Vagina (tissue), 2 donors: Measurements from ENCODE around the gene HNRNPUL2. TPM values are rescaled to one million over a fixed set of nuclear protein-coding genes. Genes with fewer than 3 reads are reported as not detected.
A peak's percentile ranks its signal among the peaks of the same experiment; 100 is the strongest.
"Not testable (repeated sequence)": the region's sequence is repeated elsewhere in the genome, so short reads cannot be mapped to it uniquely, and the experiment has no call there.

Source experiments
- DNase-seq, 2 donors: peaks; one replicate each; pipeline ENCODE4 v3.0.0-alpha.2; 2017; ENCODE audit errors: extremely low spot score in 2 of 2
- H3K27ac ChIP-seq: fragments of 200-600 bp; sonication (generic); one replicate; pipeline ENCODE4 v1.5.1; 2019
- H3K27me3 ChIP-seq: fragments of 200-600 bp; sonication (generic); one replicate; pipeline ENCODE4 v1.5.1; 2019
- H3K36me3 ChIP-seq, 2 donors: fragments of 200-600 bp; sonication (generic); one replicate each; pipeline ENCODE4 v1.5.1; 2017 to 2019
- H3K4me1 ChIP-seq: fragments of 200-600 bp; sonication (generic); one replicate; pipeline ENCODE4 v1.5.1; 2019
- H3K4me3 ChIP-seq, 2 donors: fragments of 200-600 bp; sonication (generic); 1 replicate in 1 of 2; 2 replicates in 1 of 2; pipeline ENCODE4 v1.5.1; 2016 to 2019
- H3K9me3 ChIP-seq: fragments of 200-600 bp; sonication (generic); one replicate; pipeline ENCODE4 v1.5.1; 2019
- CTCF ChIP-seq, 3 experiments: fragments of 450-650 bp in 2 of 3; fragments of 200-600 bp in 1 of 3; sonication (generic) in 1 of 3; IDR thresholded peaks; one replicate each; pipeline ENCODE4 v1.5.1; 2017 to 2019; ENCODE audit warnings: antibody characterized with exemption in 3 of 3, mild to moderate bottlenecking in 2 of 3, moderate library complexity in 2 of 3
- POLR2A ChIP-seq, 2 donors: fragments of 450-650 bp; IDR thresholded peaks; one replicate each; pipeline ENCODE4 v1.6.1; 2017; ENCODE audit warnings: antibody characterized with exemption in 2 of 2, mild to moderate bottlenecking in 2 of 2, moderate library complexity in 2 of 2
- POLR2AphosphoS5 ChIP-seq, 2 donors: sonication (generic); formaldehyde crosslinking; IDR thresholded peaks; one replicate each; pipeline ENCODE4 v1.9.0; 2017; ENCODE audit warnings: antibody characterized with exemption in 2 of 2, mild to moderate bottlenecking in 2 of 2, low read depth in 1 of 2; ENCODE audit not compliant: insufficient read depth in 1 of 2
- intact Hi-C: fragments of 100-400 bp; cut with DNase I; formaldehyde crosslinking; loops from one replicate; pipeline ENCODE4 v1.15.1; 2023
- total RNA-seq: library from RNA; depleted of rRNA; stranded (reverse); fragments of >200 nt; gene quantifications from one replicate; pipeline ENCODE4 v1.2.3, GENCODE V29; 2016

The HNRNPUL2 gene
- total RNA-seq, 1 donor from 2014 or later = 30.7 TPM

- Histone ChIP-seq H3K27me3 (no peaks in the 10 kb centered on the region), H3K4me1 (peaks cover 29% of the 10 kb centered on the region), H3K4me3 (peak overlapping the region; percentile 66 to 78), H3K27ac (peak overlapping the region; percentile 98), H3K36me3 (peaks cover 0 to 20% of the 10 kb centered on the region in 2 donors), H3K9me3 (no peaks in the 10 kb centered on the region)
- no peak for TF ChIP-seq CTCF (IDR thresholded peaks at IDR 0.05)
- no peak for TF ChIP-seq POLR2AphosphoS5 (IDR thresholded peaks at IDR 0.05; ENCODE audit: insufficient read depth in 1 of 2, low read depth in 1 of 2)
- no peak for TF ChIP-seq POLR2A (IDR thresholded peaks at IDR 0.05)
- intact Hi-C loops = loop anchor here (5.0 kb wide), 1 partner anchor 43 kb away; the partner anchor contains the start of genes HNRNPUL2 and TTC9C
- DNase-seq = no peak
Measured at GRCh38 chr11:62770778-62771143, 43.5 kb upstream of the HNRNPUL2 start.

- Histone ChIP-seq H3K27ac (peak overlapping the region; percentile 82), H3K4me1 (peaks cover 27% of the 10 kb centered on the region), H3K4me3 (peak overlapping the region; percentile 62 to 69)
- H3K27me3 ChIP-seq, H3K9me3 ChIP-seq, H3K36me3 ChIP-seq, DNase-seq: not testable (repeated sequence)
- intact Hi-C loops = loop anchor here (10.0 kb wide), 1 partner anchor 1404 kb away; the partner anchor contains the start of gene MACROD1
Measured at GRCh38 chr11:62760867-62761227, 33.6 kb upstream of the HNRNPUL2 start.

GRCh38 chr11:62757846-62758788 is 30.9 kb upstream of the HNRNPUL2 start:
- DNase-seq = no peak
- H3K4me1 ChIP-seq = peaks cover 31% of the 10 kb centered on the region
- TF ChIP-seq POLR2A (IDR thresholded peaks at IDR 0.05) (no peak), POLR2AphosphoS5 (IDR thresholded peaks at IDR 0.05; ENCODE audit: insufficient read depth in 1 of 2, low read depth in 1 of 2) (no peak), CTCF (IDR thresholded peaks at IDR 0.05) (no peak)
- H3K4me3 ChIP-seq = no peak overlapping the region
- no peaks in the 10 kb centered on the region for H3K27me3 ChIP-seq
- no peaks in the 10 kb centered on the region for H3K9me3 ChIP-seq
- H3K36me3 ChIP-seq = no peaks in the 10 kb centered on the region
- intact Hi-C loops = no loop called here
- no peak overlapping the region for H3K27ac ChIP-seq

- peaks cover 0 to 11% of the 10 kb centered on the region in 2 donors for H3K36me3 ChIP-seq
- no peak overlapping the region for H3K27ac ChIP-seq
- no peak for DNase-seq
- no peak for TF ChIP-seq CTCF (IDR thresholded peaks at IDR 0.05)
- no peak for TF ChIP-seq POLR2AphosphoS5 (IDR thresholded peaks at IDR 0.05; ENCODE audit: insufficient read depth in 1 of 2, low read depth in 1 of 2)
- TF ChIP-seq POLR2A (IDR thresholded peaks at IDR 0.05) = no peak
- no peaks in the 10 kb centered on the region for H3K9me3 ChIP-seq
- H3K4me1 ChIP-seq = peaks cover 19% of the 10 kb centered on the region
- intact Hi-C loops = no loop called here
- no peak overlapping the region for H3K4me3 ChIP-seq
- no peaks in the 10 kb centered on the region for H3K27me3 ChIP-seq
Measured at GRCh38 chr11:62755086-62755615, 27.9 kb upstream of the HNRNPUL2 start.

GRCh38 chr11:62753736-62754603 is 26.7 kb upstream of the HNRNPUL2 start, which contains the start of gene ZBTB3:
Gene ZBTB3, minus strand, starts transcription at chr11:62754160. Its CDS starts 496 bp downstream, at chr11:62753664.
- peak within 1 kb of the TSS; percentile 89 for H3K27ac ChIP-seq

More at GRCh38 chr11:62753736-62754603, 26.7 kb upstream of the HNRNPUL2 start, which contains the start of gene ZBTB3:
- H3K36me3 ChIP-seq = peaks cover 0 to 11% of the 10 kb centered on the region in 2 donors
- H3K9me3 ChIP-seq = no peaks in the 10 kb centered on the region
- DNase-seq = peak; percentile 99
- no peak for TF ChIP-seq CTCF (IDR thresholded peaks at IDR 0.05)
- peak in 1 of 2 donors; percentile 53 for TF ChIP-seq POLR2A (IDR thresholded peaks at IDR 0.05)
- TF ChIP-seq POLR2AphosphoS5 (IDR thresholded peaks at IDR 0.05; ENCODE audit: insufficient read depth in 1 of 2, low read depth in 1 of 2) = peak; percentile 85 to 92
- H3K4me1 ChIP-seq = peaks cover 19% of the 10 kb centered on the region
- intact Hi-C loops = no loop called here
- H3K4me3 ChIP-seq = peak within 1 kb of the TSS; percentile 57 to 72
- H3K27me3 ChIP-seq = no peaks in the 10 kb centered on the region
